GM18517 (cell line): Measurements from ENCODE around the gene PRKCA.
A peak's percentile ranks its signal among the peaks of the same experiment; 100 is the strongest.
"Not testable (repeated sequence)": the region's sequence is repeated elsewhere in the genome, so short reads cannot be mapped to it uniquely, and the experiment has no call there.

Experiments used
- ATAC-seq: cut with Tn5 transposase; IDR thresholded peaks from one replicate; pipeline ENCODE4 v1.9.1; 2021; ENCODE audit warnings: mild to moderate bottlenecking, moderate library complexity; ENCODE audit not compliant: unreplicated experiment

PRKCA gene

GRCh38 chr17:66432996-66433551, 130.7 kb downstream of the PRKCA start:
- no peak for ATAC-seq

GRCh38 chr17:66435182-66435581, 132.8 kb downstream of the PRKCA start:
- ATAC-seq, result no peak

GRCh38 chr17:66436631-66437030, 134.2 kb downstream of the PRKCA start:
- ATAC-seq, result no peak

- no peak for ATAC-seq
Measured at GRCh38 chr17:66437476-66438026, 135.1 kb downstream of the PRKCA start.

GRCh38 chr17:66438101-66438500, 135.7 kb downstream of the PRKCA start:
- ATAC-seq, result no peak

GRCh38 chr17:66441101-66441661, 138.8 kb downstream of the PRKCA start:
- peak; percentile 84 for ATAC-seq

- no peak for ATAC-seq
Measured at GRCh38 chr17:66443166-66443565, 140.8 kb downstream of the PRKCA start.

- ATAC-seq, result no peak
Measured at GRCh38 chr17:66443606-66444005, 141.2 kb downstream of the PRKCA start.

GRCh38 chr17:66444031-66444430, 141.6 kb downstream of the PRKCA start:
- no peak for ATAC-seq

GRCh38 chr17:66445229-66445628, 142.8 kb downstream of the PRKCA start:
- no peak for ATAC-seq

- no peak for ATAC-seq
Measured at GRCh38 chr17:66446419-66446818, 144.0 kb downstream of the PRKCA start.

GRCh38 chr17:66447159-66447558, 144.7 kb downstream of the PRKCA start:
- no peak for ATAC-seq

- ATAC-seq, result no peak
Measured at GRCh38 chr17:66448026-66448639, 145.7 kb downstream of the PRKCA start.

- no peak for ATAC-seq
Measured at GRCh38 chr17:66449418-66449977, 147.1 kb downstream of the PRKCA start.

- ATAC-seq, result no peak
Measured at GRCh38 chr17:66450008-66450851, 147.8 kb downstream of the PRKCA start.

GRCh38 chr17:66450852-66451158, 148.4 kb downstream of the PRKCA start:
- no peak for ATAC-seq

- no peak for ATAC-seq
Measured at GRCh38 chr17:66451188-66452149, 149.1 kb downstream of the PRKCA start.

GRCh38 chr17:66455060-66455459, 152.6 kb downstream of the PRKCA start:
- no peak for ATAC-seq

- ATAC-seq, result not testable (repeated sequence)
Measured at GRCh38 chr17:66457499-66457898, 155.1 kb downstream of the PRKCA start.

- ATAC-seq, result no peak
Measured at GRCh38 chr17:66458782-66459181, 156.4 kb downstream of the PRKCA start.
